GM23248 (cell line): ENCODE results near the gene RAI1.

Experiments
- EZH2 ChIP-seq: fragments of 200-600 bp; sonication (generic); IDR thresholded peaks from 2 replicates; pipeline ENCODE4 v1.6.1; 2018; ENCODE audit warnings: antibody characterized with exemption, mild to moderate bottlenecking; ENCODE audit not compliant: insufficient read depth, poor library complexity, severe bottlenecking
- EZH2phosphoT487 ChIP-seq: fragments of 200-600 bp; sonication (generic); IDR thresholded peaks from 2 replicates; pipeline ENCODE4 v1.6.1; 2018; ENCODE audit warnings: antibody characterized with exemption, moderate library complexity, mild to moderate bottlenecking, low read depth; ENCODE audit not compliant: insufficient read depth

GRCh38 chr17:17641621-17642409 lies 39.4 kb upstream of the RAI1 start:
- TF ChIP-seq EZH2phosphoT487: no peak
- TF ChIP-seq EZH2: no peak
